Activated CD8-positive, alpha-beta memory T cell treated with anti-CD3 and anti-CD28 coated beads for 1 hour (primary cell): Measurements from ENCODE around the gene GART.
"Not testable (repeated sequence)": the region's sequence is repeated elsewhere in the genome, so short reads cannot be mapped to it uniquely, and the experiment has no call there.

ENCODE experiments used
- DNase-seq, 2 donors: peaks; one replicate each; pipeline ENCODE4 v3.0.0-alpha.2; 2020; ENCODE audit warnings: low read depth in 1 of 2; ENCODE audit errors: extremely low read depth in 1 of 2

GART gene

DNA sequence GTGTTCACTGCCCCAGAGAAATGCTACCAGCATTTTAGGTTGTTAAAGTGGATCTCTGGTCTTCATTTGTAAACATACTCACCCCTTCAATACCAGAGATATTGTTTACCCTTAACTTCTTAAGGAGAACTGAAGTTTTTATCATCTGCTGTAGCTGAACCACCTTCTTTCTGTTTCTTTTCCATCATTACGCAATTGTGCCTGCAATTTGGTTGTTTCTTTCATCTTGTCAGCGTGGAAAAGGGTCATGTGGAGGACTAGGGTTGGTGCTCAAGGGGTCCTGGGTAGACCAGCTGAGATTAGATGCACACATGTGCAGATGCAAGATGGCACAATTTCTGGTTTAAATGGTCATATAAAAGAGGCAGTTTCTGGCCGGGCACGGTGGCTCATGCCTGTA is 23.0 kb downstream of the GART start:
- no peak for DNase-seq

- no peak for DNase-seq
These were observed 27.7 kb downstream of the GART start for GRCh38 chr21:33514229-33514628.

- no peak for DNase-seq
These were observed 29.4 kb downstream of the GART start for GRCh38 chr21:33512481-33512880.

- DNase-seq: no peak
These were observed 30.3 kb downstream of the GART start for GRCh38 chr21:33511639-33512038.

GRCh38 chr21:33510826-33511225 is 31.1 kb downstream of the GART start:
- no peak for DNase-seq

- not testable (repeated sequence) for DNase-seq
These were observed 34.9 kb downstream of the GART start for GRCh38 chr21:33507003-33507402.

- no peak for DNase-seq
These were observed 36.1 kb downstream of the GART start for GRCh38 chr21:33505833-33506232.

DNA sequence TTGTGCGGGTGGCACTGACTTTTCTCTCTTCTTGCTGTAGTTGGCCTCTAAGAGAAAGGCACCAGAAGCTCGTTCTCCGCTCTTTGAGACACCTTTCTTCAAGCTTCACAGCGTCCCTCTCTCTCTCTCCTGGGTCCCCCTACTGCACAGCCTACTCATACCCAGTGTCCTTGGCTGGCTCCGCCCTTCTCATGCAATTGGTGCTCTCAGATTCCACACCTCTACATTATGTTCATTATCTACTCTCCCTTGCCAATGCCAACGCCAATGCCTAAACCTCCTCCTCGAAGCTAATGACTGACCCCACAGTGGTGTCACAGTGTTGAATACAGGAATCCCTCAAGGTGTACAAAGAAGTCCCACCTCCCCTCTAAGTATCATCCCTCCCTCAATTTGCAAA is 45.6 kb downstream of the GART start:
- no peak for DNase-seq

DNA sequence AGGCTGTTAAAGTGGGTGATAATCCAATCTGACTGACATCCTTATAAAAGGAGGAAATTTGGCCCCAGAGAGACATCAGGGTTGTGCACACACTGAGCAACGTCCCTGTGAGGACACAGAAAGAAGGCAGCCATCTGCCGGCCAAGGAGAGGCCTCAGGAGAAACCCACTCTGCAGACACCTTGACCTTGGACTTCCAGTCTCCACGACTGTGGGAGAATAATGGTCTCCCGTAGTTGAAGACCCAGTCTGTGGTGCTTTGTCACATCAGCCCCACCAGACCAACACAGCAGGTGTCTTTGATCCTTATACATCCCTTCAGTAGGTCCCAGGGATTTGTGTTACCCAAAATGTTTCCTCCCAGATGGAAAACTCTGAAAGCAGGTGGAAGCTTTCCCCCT is 46.2 kb downstream of the GART start:
- no peak for DNase-seq

DNA sequence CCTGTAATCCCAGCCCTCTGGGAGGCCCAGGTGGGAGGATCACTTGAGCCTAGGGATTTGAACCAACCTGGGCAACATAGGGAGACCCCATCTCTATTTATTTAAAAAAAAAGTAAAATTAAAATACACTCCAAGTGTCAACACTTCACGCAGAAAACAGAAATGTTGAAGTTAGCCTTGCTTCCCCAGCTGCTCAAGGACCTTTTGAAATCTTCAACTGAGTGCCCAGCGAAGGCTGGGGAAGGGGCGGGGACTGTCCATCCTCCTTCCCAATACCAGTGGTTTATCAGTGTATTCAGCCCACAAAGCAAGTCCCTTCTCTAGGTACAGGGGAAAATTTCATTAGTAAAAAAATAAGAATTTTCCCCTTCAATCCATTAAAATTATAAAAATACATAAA is 48.2 kb downstream of the GART start:
- DNase-seq: no peak

- DNase-seq: no peak
These were observed 49.3 kb downstream of the GART start for GRCh38 chr21:33492571-33492970.

DNA sequence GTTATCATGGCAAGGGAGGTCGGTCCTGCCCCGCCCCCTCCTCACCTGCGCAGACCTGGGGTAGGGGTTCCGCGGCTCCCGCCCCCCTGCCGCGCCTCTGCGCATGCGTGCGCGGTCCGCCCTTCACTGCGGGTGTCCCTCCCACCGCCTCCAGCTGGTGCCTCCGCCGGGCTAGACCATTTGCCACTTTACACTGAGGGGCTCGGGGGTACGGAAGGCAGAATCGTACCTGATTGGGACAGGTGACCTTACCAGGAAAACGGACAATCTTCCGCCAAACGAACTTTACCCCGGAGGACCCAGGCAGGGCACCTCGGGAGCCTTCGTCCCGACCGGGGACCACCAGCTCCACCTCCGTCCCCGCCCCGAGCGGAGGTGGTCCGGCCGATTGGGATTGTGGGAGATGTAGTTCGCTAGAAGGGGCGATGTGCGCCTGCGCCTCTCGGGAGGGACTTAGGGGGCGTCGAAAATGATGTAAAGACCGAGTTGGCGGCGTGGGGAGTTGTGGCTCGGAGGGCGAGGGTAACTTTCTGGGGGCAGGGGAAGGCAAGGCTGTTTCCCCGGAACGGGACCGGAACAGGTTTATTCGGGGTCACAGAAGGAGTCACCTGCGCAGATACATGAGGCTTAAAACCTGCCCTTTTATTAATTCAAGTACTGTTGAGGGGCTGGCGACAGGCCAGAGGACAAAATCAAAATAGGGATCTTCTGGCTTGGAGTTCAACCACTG is 50.4 kb downstream of the GART start, which contains the start of gene DNAJC28:
TSS of gene DNAJC28 (minus strand) at position 344 of the 730 bp plus-strand sequence. CDS start 2,323 bp downstream, outside the sequence.
- DNase-seq: peak; percentile 88 to 90

DNA sequence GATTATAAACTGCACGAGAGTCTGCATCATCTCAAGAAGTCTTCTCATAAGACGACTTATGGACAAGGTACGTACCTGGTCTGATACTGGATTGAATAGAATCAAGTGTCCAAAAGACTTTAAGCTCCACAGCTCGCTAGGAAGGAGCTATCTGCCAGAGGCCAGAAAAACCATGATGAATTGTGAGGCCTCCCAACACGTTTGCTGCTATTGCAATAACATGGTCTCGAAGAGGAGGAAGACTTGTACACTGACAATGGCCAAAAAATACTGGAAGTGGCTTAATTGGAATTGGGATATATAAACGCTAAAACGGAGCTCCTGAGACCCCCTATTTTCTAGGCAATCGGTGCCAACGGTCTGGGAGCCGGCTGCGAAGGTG is 50.9 kb downstream of the GART start:
- DNase-seq: no peak

- DNase-seq: no peak
These were observed 53.0 kb downstream of the GART start for GRCh38 chr21:33488936-33489335.

DNA sequence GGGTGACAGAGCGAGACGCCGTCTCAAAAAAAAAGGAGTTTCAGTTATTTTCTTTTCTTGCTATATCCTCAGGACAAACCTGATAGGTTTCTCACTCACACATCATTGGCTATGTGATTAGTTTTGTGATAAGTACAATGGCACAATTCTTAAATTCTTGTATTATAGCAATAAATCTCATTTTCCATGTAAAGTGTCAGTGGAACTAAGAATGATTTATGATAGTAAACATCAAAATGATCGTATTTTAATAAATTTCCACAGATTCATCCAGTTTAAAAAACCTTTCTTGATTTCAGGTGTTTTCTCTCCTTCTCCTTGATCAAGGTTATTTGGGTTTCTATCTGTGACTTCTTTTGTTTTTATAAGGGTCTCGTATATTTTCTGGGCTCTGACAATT is 53.9 kb downstream of the GART start:
- DNase-seq: no peak

DNA sequence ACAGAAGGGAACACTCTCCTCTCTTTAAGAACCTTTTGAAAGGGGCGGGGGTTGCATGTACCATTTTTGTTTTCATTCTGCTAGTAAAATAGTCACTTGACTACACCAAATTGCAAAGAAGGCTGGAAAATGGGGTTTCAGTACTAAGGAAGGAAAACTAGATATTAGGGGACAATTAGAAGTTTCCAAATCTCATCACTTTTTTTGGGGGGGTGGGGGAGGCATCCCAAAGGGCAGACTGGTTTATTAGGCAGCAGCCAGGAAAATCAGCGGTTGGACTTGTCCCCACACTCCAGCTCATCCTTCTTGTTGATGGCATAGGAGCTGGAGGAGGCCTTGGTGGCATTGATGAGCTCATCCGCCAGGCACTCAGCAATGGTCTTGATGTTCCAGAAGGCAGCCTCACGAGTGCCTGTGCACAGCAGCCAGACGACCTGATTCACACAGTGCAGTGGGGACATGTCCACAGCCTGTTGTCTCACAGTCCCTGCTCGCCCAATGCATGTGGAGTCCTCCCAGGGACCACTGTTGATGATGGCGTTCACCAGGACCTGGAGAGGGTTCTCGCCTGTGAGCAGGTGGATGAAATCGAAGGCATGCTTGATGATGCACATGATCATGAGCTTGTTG is 60.5 kb downstream of the GART start:
- DNase-seq: no peak

- DNase-seq: no peak
These were observed 61.3 kb downstream of the GART start for GRCh38 chr21:33480481-33481103.

DNA sequence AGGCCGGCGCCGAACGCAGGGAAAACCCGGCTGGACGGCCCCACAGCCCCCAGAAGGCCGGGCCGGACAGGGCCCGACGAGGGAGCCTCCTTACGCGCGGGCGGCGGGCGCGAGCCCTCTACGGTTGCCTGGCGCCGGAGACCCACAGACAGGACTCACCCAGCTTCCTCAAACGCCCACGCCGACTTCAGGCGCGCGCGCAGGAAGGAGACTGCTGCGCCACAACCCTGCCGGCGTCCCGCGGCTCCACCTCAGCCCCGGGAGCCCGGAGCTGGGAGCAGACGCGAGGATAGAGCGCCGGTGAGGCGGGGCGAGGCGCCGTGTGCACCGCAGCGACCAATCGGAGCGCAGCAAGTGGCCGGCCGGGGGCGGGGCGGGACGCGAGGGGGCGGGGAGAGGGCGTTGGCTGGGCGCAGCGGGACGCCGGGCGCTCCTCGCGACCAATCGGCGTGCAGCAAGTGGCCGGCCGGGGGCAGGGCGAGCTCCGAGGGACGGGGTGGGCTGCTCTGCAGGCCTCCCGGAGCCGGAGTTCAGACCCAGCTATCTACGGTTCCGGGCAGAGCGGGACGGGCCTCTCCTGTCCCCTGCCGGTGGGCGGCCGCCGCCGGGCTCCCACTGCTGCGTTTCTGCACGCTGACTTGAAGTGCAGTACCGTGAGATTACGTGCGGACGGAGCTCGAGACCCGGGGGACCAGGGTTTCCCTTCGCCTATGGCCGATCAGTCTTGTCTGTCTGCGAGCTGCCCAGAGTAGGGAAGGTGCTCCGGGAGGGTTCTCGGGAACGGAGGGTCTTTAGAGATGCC is 62.0 kb downstream of the GART start, which contains the start of gene TMEM50B:
TSS of gene TMEM50B (minus strand) at position 296 of the 802 bp plus-strand sequence. CDS start 11,089 bp downstream, outside the sequence.
- peak; percentile 90 to 94 for DNase-seq

- DNase-seq: peak in 1 of 2 donors; percentile 25
These were observed 62.8 kb downstream of the GART start for GRCh38 chr21:33478935-33479678.

DNA sequence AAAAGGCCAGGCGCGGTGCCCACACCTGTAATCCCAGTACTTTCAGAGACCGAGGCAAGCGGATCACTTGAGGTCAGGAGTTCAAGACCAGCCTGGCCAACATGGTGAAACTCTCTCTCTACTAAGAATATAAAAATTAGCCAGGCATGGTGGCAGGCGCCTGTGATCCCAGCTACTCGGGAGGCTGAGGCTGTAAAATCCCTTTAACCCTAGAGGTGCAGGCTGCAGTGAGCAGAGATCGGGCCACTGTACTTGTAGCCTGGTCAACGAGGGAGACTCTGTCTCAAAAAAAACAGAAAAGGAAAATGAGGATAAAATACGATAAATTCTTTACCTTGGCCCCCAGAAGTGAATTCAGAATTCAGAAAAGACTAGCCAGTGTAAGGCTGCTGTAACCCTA is 63.7 kb downstream of the GART start:
- no peak for DNase-seq
